GM23338 (cell line): ENCODE results near the gene MAN1C1. TPM values are rescaled to one million over a fixed set of nuclear protein-coding genes. Genes with fewer than 3 reads are reported as not detected.

Experiments
- ATAC-seq: fragments of 200-7000 bp; cut with Tn5 transposase; 3 replicates; pipeline ENCODE4 v1.9.1; 2020
- DNase-seq: peaks from one replicate; pipeline ENCODE4 v3.0.0-alpha.2; 2015; ENCODE audit warnings: low spot score
- H2AFZ ChIP-seq: fragments of 200-600 bp; sonication (generic); 2 replicates; pipeline ENCODE4 v1.8.0; 2016; ENCODE audit warnings: antibody characterized with exemption, mild to moderate bottlenecking, moderate library complexity
- H3F3A ChIP-seq: fragments of 200-600 bp; sonication (generic); replicated peaks from 2 replicates; pipeline ENCODE4 v1.8.0; 2017; ENCODE audit warnings: antibody characterized with exemption, mixed run types, low read depth
- H3K27ac ChIP-seq: fragments of 200-600 bp; sonication (generic); 2 replicates; pipeline ENCODE4 v1.6.1; 2016; ENCODE audit warnings: low read depth
- H3K27me3 ChIP-seq: fragments of 200-600 bp; sonication (generic); 2 replicates; pipeline ENCODE4 v1.8.0; 2016; ENCODE audit warnings: mild to moderate bottlenecking, mixed run types, moderate library complexity; ENCODE audit not compliant: insufficient read depth
- H3K36me3 ChIP-seq: fragments of 200-600 bp; sonication (generic); 2 replicates; pipeline ENCODE4 v1.8.0; 2016; ENCODE audit warnings: mild to moderate bottlenecking; ENCODE audit not compliant: insufficient read depth
- H3K4me1 ChIP-seq: fragments of 200-600 bp; sonication (generic); 2 replicates; pipeline ENCODE4 v1.8.0; 2016; ENCODE audit warnings: mild to moderate bottlenecking, moderate library complexity; ENCODE audit not compliant: insufficient read depth
- H3K4me2 ChIP-seq: fragments of 200-600 bp; sonication (generic); 2 replicates; pipeline ENCODE4 v1.7.1; 2017; ENCODE audit warnings: mixed run types
- H3K4me3 ChIP-seq: fragments of 200-600 bp; sonication (generic); 2 replicates; pipeline ENCODE4 v1.6.1; 2016; ENCODE audit warnings: mixed run types
- H3K79me2 ChIP-seq: fragments of 200-600 bp; sonication (generic); replicated peaks from 2 replicates; pipeline ENCODE4 v1.8.0; 2017; ENCODE audit warnings: mild to moderate bottlenecking; ENCODE audit not compliant: insufficient read depth
- H3K9me2 ChIP-seq: fragments of 200-600 bp; sonication (generic); 2 replicates; pipeline ENCODE4 v1.8.0; 2017; ENCODE audit not compliant: insufficient read depth
- H4K20me1 ChIP-seq: fragments of 200-600 bp; sonication (generic); replicated peaks from 2 replicates; pipeline ENCODE4 v1.8.0; 2017; ENCODE audit warnings: mild to moderate bottlenecking; ENCODE audit not compliant: insufficient read depth
- H3K27ac Mint-ChIP-seq: 2 replicates; pipeline ENCODE4 v1.8.0; 2020; ENCODE audit warnings: inconsistent platforms, mild to moderate bottlenecking, moderate library complexity, mixed read lengths
- H3K27me3 Mint-ChIP-seq: 3 replicates; pipeline ENCODE4 v1.8.0; 2022; ENCODE audit warnings: low read depth, mild to moderate bottlenecking, moderate library complexity, mixed read lengths, inconsistent platforms; ENCODE audit not compliant: insufficient read depth, poor library complexity
- H3K36me3 Mint-ChIP-seq: 3 replicates; pipeline ENCODE4 v1.8.0; 2021; ENCODE audit warnings: low read depth, mild to moderate bottlenecking, inconsistent platforms, moderate library complexity, mixed read lengths
- H3K4me1 Mint-ChIP-seq: 3 replicates; pipeline ENCODE4 v1.8.0; 2020; ENCODE audit warnings: mild to moderate bottlenecking, inconsistent platforms, mixed read lengths
- H3K4me3 Mint-ChIP-seq: 3 replicates; pipeline ENCODE4 v1.8.0; 2021; ENCODE audit warnings: moderate library complexity, mild to moderate bottlenecking, inconsistent platforms, mixed read lengths
- H3K9me3 Mint-ChIP-seq: 3 replicates; pipeline ENCODE4 v1.8.0; 2020; ENCODE audit warnings: moderate library complexity, mild to moderate bottlenecking, inconsistent platforms, mixed read lengths
- CREB1 ChIP-seq: fragments of 250-450 bp; sonication (Bioruptor Pico); IDR thresholded peaks from 2 replicates; pipeline ENCODE4 v1.5.0; 2020; ENCODE audit warnings: low read depth, mild to moderate bottlenecking, moderate library complexity
- EZH2phosphoT487 ChIP-seq: fragments of 200-600 bp; sonication (generic); IDR thresholded peaks from one replicate; pipeline ENCODE4 v1.8.1; 2018; ENCODE audit warnings: antibody characterized with exemption; ENCODE audit not compliant: unreplicated experiment
- JUNB ChIP-seq: IDR thresholded peaks from one replicate; pipeline ENCODE4 v1.6.1; 2016; ENCODE audit warnings: antibody characterized with exemption; ENCODE audit not compliant: unreplicated experiment
- NANOG ChIP-seq: IDR thresholded peaks from 2 replicates; pipeline ENCODE4 v1.6.1; 2016; ENCODE audit warnings: antibody characterized with exemption, borderline replicate concordance
- POLR2AphosphoS5 ChIP-seq: IDR thresholded peaks from 2 replicates; pipeline ENCODE4 v1.6.1; 2016; ENCODE audit warnings: antibody characterized with exemption, low read depth
- STAT1 ChIP-seq: IDR thresholded peaks from one replicate; pipeline ENCODE4 v1.6.1; 2016; ENCODE audit warnings: antibody characterized with exemption; ENCODE audit not compliant: unreplicated experiment
- ZNF114 ChIP-seq: fragments of 250-450 bp; sonication (Bioruptor Pico); IDR thresholded peaks from 2 replicates; pipeline ENCODE4 v1.5.0; 2020; ENCODE audit warnings: mild to moderate bottlenecking, moderate library complexity
- ZNF331 ChIP-seq: fragments of 250-450 bp; sonication (Bioruptor Pico); IDR thresholded peaks from 2 replicates; pipeline ENCODE4 v1.5.0; 2020; ENCODE audit warnings: low read depth, mild to moderate bottlenecking, moderate library complexity
- polyA plus RNA-seq: library from polyadenylated mRNA; unstranded; fragments of >200 nt; fragmentation: Nextera tagmentation; extraction: Ambion mirVana; gene quantifications from 2 replicates; pipeline ENCODE4 v1.2.1, GENCODE V29; 2016
- total RNA-seq: library from RNA; depleted of rRNA; stranded (reverse); fragments of >200 nt; shearing (Covaris generic); gene quantifications from 2 replicates; pipeline ENCODE4 v1.2.3, GENCODE V29; 2014
- TF ChIP-seq, protein P1 (sequence below): IDR thresholded peaks from 2 replicates; pipeline ENCODE4 v1.6.1; 2016; ENCODE audit warnings: antibody characterized with exemption
- TF ChIP-seq, protein P2 (sequence below): IDR thresholded peaks from one replicate; pipeline ENCODE4 v1.6.1; 2018; ENCODE audit warnings: antibody characterized with exemption; ENCODE audit not compliant: unreplicated experiment
- TF ChIP-seq, protein P3 (sequence below), 2 experiments: fragments of 200-600 bp in 1 of 2; sonication (generic) in 1 of 2; conservative IDR thresholded peaks; 2 replicates each; pipeline versions ENCODE4 v1.5.1 to v1.6.1; 2016 to 2017; ENCODE audit warnings: antibody characterized with exemption in 2 of 2, low read depth in 2 of 2, mild to moderate bottlenecking in 2 of 2, moderate library complexity in 1 of 2

MAN1C1 gene
- total and polyA plus RNA-seq, 2 experiments from 2014 or later: 5.4 to 13.6 TPM

DNA sequence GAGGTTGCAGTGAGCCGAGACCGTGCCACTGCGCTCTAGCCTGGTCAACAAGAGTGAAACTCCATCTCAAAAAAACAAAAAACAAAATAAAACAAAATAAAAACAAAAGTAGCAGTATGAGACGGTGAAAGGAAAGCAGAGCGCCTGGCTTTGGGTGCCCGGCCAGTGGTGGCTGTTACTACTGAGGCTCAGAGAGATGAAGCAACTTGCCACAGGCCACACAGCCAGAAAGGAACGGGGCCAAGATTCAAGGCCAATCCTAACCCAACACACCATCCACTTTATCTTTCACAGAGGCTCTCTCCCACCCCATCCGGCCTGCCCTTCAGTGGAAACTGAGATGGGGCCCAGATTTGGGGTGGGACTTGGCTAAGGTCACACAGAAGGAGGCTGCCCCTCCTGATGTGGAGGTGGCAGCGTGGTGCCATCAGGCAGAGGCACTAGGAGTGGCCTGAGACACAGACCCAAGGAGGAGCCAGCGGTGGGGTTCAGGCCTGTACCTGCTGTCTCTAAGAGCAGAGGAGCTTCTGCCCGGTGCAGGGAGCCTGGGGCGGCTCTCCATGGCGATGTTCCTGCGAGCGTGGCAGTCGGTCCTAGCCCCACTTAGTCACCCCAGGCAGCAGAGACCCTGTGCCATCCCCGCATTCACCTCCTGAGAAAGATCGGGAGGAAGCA lies 40.0 kb upstream of the MAN1C1 start (continued):
- TF ChIP-seq NANOG (no peak), STAT1 (no peak)
- TF ChIP-seq, protein P1, sequence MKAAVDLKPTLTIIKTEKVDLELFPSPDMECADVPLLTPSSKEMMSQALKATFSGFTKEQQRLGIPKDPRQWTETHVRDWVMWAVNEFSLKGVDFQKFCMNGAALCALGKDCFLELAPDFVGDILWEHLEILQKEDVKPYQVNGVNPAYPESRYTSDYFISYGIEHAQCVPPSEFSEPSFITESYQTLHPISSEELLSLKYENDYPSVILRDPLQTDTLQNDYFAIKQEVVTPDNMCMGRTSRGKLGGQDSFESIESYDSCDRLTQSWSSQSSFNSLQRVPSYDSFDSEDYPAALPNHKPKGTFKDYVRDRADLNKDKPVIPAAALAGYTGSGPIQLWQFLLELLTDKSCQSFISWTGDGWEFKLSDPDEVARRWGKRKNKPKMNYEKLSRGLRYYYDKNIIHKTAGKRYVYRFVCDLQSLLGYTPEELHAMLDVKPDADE: no peak

DNA sequence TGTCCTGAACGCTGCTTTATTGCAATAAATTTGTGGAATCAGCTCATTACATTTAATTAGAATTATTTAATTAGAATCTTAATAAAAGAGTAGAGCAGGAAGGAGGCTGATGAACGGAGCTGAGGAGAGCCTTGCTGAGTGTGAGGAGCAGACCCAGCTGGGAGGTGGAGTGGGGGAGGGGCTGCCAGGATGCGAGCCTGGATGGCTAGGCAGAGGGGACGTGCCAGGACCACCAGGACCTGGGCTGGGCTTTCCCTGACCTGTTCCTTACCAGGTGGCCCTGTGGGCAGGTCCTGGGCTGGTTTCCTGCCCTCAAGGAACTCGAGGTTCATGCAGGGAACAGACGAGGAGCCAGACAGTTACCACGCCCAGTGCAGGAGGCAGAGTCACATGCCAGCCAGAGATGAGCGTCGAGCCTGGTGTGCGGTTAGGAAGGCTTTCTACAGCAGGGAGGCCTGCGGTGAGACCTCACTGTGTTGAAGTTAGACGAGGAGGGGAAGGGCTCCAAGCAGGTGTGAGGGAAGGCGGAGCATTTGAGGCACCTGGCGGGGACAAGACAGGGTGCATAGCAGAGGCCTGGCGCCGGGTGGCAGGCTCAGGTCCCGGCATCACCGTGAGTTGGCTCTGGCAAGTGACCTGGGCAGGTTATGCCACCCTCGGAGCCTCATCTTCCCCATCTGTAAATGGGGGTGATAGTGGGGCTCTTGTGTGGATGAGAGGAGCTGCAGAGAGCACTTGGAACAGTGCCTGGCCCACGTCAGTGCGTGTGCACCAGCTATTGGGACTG lies 39.3 kb upstream of the MAN1C1 start:
- no peaks in the 10 kb centered on the region; the same call in 2 of the 3 replicates for H3K36me3 Mint-ChIP-seq
- 0 out of 2 replicates have a peak overlapping the region, but pooled peaks have one; percentile 66 for H2AFZ ChIP-seq
- no peaks in the 10 kb centered on the region for H3K9me2 ChIP-seq
- H3K4me1 ChIP-seq: peaks cover 13% of the 10 kb centered on the region
- H3K36me3 ChIP-seq: no peaks in the 10 kb centered on the region
- no peak overlapping the region for H3K4me3 ChIP-seq
- no peaks in the 10 kb centered on the region for H3K27me3 ChIP-seq
- peak; percentile 7; the same call in 2 of the 3 replicates for ATAC-seq
- H4K20me1 ChIP-seq: no peaks in the 10 kb centered on the region
- H3F3A ChIP-seq: no peaks in the 10 kb centered on the region
- no peak overlapping the region for H3K4me2 ChIP-seq
- DNase-seq: peak; percentile 52
- peaks cover 30% of the 10 kb centered on the region for H3K4me1 Mint-ChIP-seq
- no peak overlapping the region for H3K27ac ChIP-seq
- no peaks in the 10 kb centered on the region for H3K79me2 ChIP-seq
- H3K27ac Mint-ChIP-seq: no peak overlapping the region
- peaks cover 14% of the 10 kb centered on the region for H3K27me3 Mint-ChIP-seq
- no peaks in the 10 kb centered on the region for H3K9me3 Mint-ChIP-seq
- H3K4me3 Mint-ChIP-seq: no peak overlapping the region
- TF ChIP-seq, protein P2, sequence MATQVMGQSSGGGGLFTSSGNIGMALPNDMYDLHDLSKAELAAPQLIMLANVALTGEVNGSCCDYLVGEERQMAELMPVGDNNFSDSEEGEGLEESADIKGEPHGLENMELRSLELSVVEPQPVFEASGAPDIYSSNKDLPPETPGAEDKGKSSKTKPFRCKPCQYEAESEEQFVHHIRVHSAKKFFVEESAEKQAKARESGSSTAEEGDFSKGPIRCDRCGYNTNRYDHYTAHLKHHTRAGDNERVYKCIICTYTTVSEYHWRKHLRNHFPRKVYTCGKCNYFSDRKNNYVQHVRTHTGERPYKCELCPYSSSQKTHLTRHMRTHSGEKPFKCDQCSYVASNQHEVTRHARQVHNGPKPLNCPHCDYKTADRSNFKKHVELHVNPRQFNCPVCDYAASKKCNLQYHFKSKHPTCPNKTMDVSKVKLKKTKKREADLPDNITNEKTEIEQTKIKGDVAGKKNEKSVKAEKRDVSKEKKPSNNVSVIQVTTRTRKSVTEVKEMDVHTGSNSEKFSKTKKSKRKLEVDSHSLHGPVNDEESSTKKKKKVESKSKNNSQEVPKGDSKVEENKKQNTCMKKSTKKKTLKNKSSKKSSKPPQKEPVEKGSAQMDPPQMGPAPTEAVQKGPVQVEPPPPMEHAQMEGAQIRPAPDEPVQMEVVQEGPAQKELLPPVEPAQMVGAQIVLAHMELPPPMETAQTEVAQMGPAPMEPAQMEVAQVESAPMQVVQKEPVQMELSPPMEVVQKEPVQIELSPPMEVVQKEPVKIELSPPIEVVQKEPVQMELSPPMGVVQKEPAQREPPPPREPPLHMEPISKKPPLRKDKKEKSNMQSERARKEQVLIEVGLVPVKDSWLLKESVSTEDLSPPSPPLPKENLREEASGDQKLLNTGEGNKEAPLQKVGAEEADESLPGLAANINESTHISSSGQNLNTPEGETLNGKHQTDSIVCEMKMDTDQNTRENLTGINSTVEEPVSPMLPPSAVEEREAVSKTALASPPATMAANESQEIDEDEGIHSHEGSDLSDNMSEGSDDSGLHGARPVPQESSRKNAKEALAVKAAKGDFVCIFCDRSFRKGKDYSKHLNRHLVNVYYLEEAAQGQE: no peak
- TF ChIP-seq CREB1 (CRISPR knock-in tag): no peak
- TF ChIP-seq, protein P3, sequence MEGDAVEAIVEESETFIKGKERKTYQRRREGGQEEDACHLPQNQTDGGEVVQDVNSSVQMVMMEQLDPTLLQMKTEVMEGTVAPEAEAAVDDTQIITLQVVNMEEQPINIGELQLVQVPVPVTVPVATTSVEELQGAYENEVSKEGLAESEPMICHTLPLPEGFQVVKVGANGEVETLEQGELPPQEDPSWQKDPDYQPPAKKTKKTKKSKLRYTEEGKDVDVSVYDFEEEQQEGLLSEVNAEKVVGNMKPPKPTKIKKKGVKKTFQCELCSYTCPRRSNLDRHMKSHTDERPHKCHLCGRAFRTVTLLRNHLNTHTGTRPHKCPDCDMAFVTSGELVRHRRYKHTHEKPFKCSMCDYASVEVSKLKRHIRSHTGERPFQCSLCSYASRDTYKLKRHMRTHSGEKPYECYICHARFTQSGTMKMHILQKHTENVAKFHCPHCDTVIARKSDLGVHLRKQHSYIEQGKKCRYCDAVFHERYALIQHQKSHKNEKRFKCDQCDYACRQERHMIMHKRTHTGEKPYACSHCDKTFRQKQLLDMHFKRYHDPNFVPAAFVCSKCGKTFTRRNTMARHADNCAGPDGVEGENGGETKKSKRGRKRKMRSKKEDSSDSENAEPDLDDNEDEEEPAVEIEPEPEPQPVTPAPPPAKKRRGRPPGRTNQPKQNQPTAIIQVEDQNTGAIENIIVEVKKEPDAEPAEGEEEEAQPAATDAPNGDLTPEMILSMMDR (conservative IDR thresholded peaks at IDR 0.05; ENCODE audit: low read depth in 2 of 2): no peak
- no peak for TF ChIP-seq NANOG
- no peak for TF ChIP-seq JUNB
- no peak for TF ChIP-seq POLR2AphosphoS5
- no peak for TF ChIP-seq ZNF114 (CRISPR knock-in tag)
- TF ChIP-seq STAT1: no peak
- TF ChIP-seq, protein P1: no peak
- no peak for TF ChIP-seq EZH2phosphoT487
- no peak for TF ChIP-seq ZNF331 (CRISPR knock-in tag)
